Natural killer cell (primary cell): ENCODE measurements around the gene C5orf58. TPM values are rescaled to one million over a fixed set of nuclear protein-coding genes. Genes with fewer than 3 reads are reported as not detected.

Source experiments
- ATAC-seq, 3 donors: fragments of 150-1000 bp in 2 of 3; fragments of 200-7000 bp in 1 of 3; cut with Tn5 transposase; 1 replicate in 1 of 3; 2 replicates in 2 of 3; pipeline ENCODE4 v1.10.0; 2021; ENCODE audit warnings: mild to moderate bottlenecking in 2 of 3, moderate library complexity in 2 of 3
- DNase-seq, 2 donors: peaks; one replicate each; pipeline versions ENCODE4 v3.0.0 to v3.0.0-alpha.2; 2013 to 2021; ENCODE audit warnings: mixed read lengths in 1 of 2
- H3K27ac ChIP-seq: one replicate; pipeline ENCODE4 v1.5.1; 2013; ENCODE audit warnings: mild to moderate bottlenecking, low read length
- H3K27me3 ChIP-seq: one replicate; pipeline ENCODE4 v1.6.1; 2013; ENCODE audit warnings: low read length; ENCODE audit not compliant: control insufficient read depth, insufficient read depth
- H3K36me3 ChIP-seq: one replicate; pipeline ENCODE4 v1.6.1; 2013; ENCODE audit warnings: low read length; ENCODE audit not compliant: control insufficient read depth, insufficient read depth
- H3K4me1 ChIP-seq: one replicate; pipeline ENCODE4 v1.6.1; 2013; ENCODE audit warnings: low read length; ENCODE audit not compliant: control insufficient read depth, insufficient read depth
- H3K4me3 ChIP-seq: one replicate; pipeline ENCODE4 v1.5.1; 2013; ENCODE audit warnings: low read length
- H3K9me3 ChIP-seq: one replicate; pipeline ENCODE4 v1.6.1; 2013; ENCODE audit warnings: low read length; ENCODE audit not compliant: control insufficient read depth, insufficient read depth
- H3K27ac Mint-ChIP-seq, 2 donors: one replicate each; pipeline ENCODE4 v1.8.0; 2022; ENCODE audit warnings: mild to moderate bottlenecking in 2 of 2, mixed read lengths in 2 of 2, moderate library complexity in 1 of 2
- H3K27me3 Mint-ChIP-seq, 2 donors: one replicate each; pipeline ENCODE4 v1.8.0; 2022; ENCODE audit warnings: low read depth in 2 of 2, mixed read lengths in 2 of 2
- H3K36me3 Mint-ChIP-seq: one replicate; pipeline ENCODE4 v1.8.0; 2022; ENCODE audit warnings: mixed read lengths
- H3K4me1 Mint-ChIP-seq, 2 donors: one replicate each; pipeline ENCODE4 v1.8.0; 2022; ENCODE audit warnings: mixed read lengths in 2 of 2
- H3K4me3 Mint-ChIP-seq: one replicate; pipeline ENCODE4 v1.8.0; 2022; ENCODE audit warnings: mild to moderate bottlenecking, moderate library complexity, mixed read lengths
- H3K9me3 Mint-ChIP-seq, 2 donors: one replicate each; pipeline ENCODE4 v1.8.0; 2022; ENCODE audit warnings: mixed read lengths in 2 of 2
- WGBS: methylation state at CpG from one replicate; pipeline ENCODE4 v1.1.7; 2013; ENCODE audit warnings: missing lambda C conversion rate; ENCODE audit not compliant: insufficient coverage; 5-methylcytosine and 5-hydroxymethylcytosine counted together
- intact Hi-C: fragments of 100-400 bp; cut with micrococcal nuclease; formaldehyde crosslinking; loops from one replicate; pipeline ENCODE4 v1.14.2; 2022
- total RNA-seq, 4 donors: library from RNA; stranded (reverse); fragments of 120-200 nt in 1 of 4; gene quantifications; one replicate each; pipeline versions ENCODE4 v1.2.3 to v1.2.4, GENCODE V29; 2013 to 2022
- TF ChIP-seq, protein P1 (sequence below): fragments of 200-600 bp; IDR thresholded peaks from one replicate; pipeline ENCODE4 v1.8.0; 2022; ENCODE audit warnings: antibody characterized with exemption

Gene C5orf58
- total RNA-seq, 3 donors from 2014 or later (not counting 1 experiment from before 2014, with no cell fraction given): not detected

DNA sequence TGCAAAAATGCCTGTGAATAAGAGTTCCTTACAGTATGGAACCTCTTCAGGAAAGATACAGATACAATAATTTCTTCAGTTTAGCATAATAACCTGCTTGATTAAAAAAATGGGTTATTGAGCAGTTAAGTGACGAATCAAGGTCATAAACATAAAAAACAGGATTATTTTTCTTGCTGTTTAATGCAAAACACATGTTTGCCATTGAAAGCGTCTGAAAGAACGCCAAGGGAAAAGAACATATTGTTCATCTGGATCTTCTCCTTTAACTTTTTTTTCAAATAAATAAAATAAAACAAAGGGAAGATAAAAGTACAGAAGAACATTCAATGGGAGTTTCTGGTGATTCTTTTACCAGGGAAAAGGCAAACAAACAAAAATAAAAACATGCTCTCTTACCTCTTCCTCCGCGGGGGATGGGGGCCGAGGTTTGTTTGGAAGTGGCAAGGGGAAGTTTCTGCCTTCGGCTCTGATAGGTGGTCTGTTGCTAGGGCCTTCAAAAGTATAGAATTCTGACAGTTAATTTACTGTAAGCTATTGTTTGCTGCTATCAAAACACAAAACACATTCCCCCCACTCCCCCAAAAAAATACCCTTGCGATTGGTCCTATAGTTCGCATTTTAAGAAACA, 20.1 kb downstream of the C5orf58 start:
- H3K36me3 ChIP-seq: peaks cover 98% of the 10 kb centered on the region
- ATAC-seq (no peak), DNase-seq (no peak)
- peaks cover 13% of the 10 kb centered on the region for H3K4me1 ChIP-seq
- intact Hi-C loops: no loop called here
- peaks cover 55% of the 10 kb centered on the region for H3K36me3 Mint-ChIP-seq
- no peaks in the 10 kb centered on the region for H3K27me3 Mint-ChIP-seq
- H3K4me1 Mint-ChIP-seq: peaks cover 53 to 54% of the 10 kb centered on the region in 2 donors
- peak overlapping the region; percentile 73 to 84 for H3K27ac Mint-ChIP-seq
- H3K4me3 ChIP-seq: no peak overlapping the region
- H3K9me3 Mint-ChIP-seq: no peaks in the 10 kb centered on the region
- no peaks in the 10 kb centered on the region for H3K9me3 ChIP-seq
- no peak overlapping the region for H3K27ac ChIP-seq
- H3K4me3 Mint-ChIP-seq: no peak overlapping the region
- H3K27me3 ChIP-seq: no peaks in the 10 kb centered on the region
- 95% methylated on average over 5 of the region's 9 CpGs for WGBS
- TF ChIP-seq, protein P1, sequence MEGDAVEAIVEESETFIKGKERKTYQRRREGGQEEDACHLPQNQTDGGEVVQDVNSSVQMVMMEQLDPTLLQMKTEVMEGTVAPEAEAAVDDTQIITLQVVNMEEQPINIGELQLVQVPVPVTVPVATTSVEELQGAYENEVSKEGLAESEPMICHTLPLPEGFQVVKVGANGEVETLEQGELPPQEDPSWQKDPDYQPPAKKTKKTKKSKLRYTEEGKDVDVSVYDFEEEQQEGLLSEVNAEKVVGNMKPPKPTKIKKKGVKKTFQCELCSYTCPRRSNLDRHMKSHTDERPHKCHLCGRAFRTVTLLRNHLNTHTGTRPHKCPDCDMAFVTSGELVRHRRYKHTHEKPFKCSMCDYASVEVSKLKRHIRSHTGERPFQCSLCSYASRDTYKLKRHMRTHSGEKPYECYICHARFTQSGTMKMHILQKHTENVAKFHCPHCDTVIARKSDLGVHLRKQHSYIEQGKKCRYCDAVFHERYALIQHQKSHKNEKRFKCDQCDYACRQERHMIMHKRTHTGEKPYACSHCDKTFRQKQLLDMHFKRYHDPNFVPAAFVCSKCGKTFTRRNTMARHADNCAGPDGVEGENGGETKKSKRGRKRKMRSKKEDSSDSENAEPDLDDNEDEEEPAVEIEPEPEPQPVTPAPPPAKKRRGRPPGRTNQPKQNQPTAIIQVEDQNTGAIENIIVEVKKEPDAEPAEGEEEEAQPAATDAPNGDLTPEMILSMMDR: no peak

GRCh38 chr5:170254056-170254455, 21.3 kb downstream of the C5orf58 start:
- H3K36me3 ChIP-seq: peaks cover 98% of the 10 kb centered on the region
- H3K4me1 Mint-ChIP-seq: peaks cover 48 to 64% of the 10 kb centered on the region in 2 donors
- H3K4me3 Mint-ChIP-seq: no peak overlapping the region
- no peaks in the 10 kb centered on the region for H3K9me3 ChIP-seq
- no peaks in the 10 kb centered on the region for H3K9me3 Mint-ChIP-seq
- peaks cover 58% of the 10 kb centered on the region for H3K36me3 Mint-ChIP-seq
- no peak overlapping the region for H3K4me3 ChIP-seq
- ATAC-seq (peak; percentile 83 to 91 (median 85)), DNase-seq (peak in 1 of 2 donors; percentile 88)
- no peaks in the 10 kb centered on the region for H3K27me3 Mint-ChIP-seq
- peak overlapping the region; percentile 73 to 84 for H3K27ac Mint-ChIP-seq
- peaks cover 13% of the 10 kb centered on the region for H3K4me1 ChIP-seq
- TF ChIP-seq, protein P1: no peak
- intact Hi-C loops: loop anchor here (2.0 kb wide), 1 partner anchor 25 kb away; no protein-coding TSS in a partner anchor
- peak overlapping the region; percentile 54 for H3K27ac ChIP-seq
- H3K27me3 ChIP-seq: no peaks in the 10 kb centered on the region
- 42% methylated on average over 7 of the region's 8 CpGs for WGBS

GRCh38 chr5:170256571-170256970, 23.8 kb downstream of the C5orf58 start:
- peak overlapping the region; percentile 84 to 88 for H3K27ac Mint-ChIP-seq
- no peak overlapping the region for H3K27ac ChIP-seq
- peaks cover 99% of the 10 kb centered on the region for H3K36me3 ChIP-seq
- no peaks in the 10 kb centered on the region for H3K9me3 Mint-ChIP-seq
- no peak overlapping the region for H3K4me3 ChIP-seq
- intact Hi-C loops: no loop called here
- peaks cover 17% of the 10 kb centered on the region for H3K4me1 ChIP-seq
- peaks cover 56 to 72% of the 10 kb centered on the region in 2 donors for H3K4me1 Mint-ChIP-seq
- no peak overlapping the region for H3K4me3 Mint-ChIP-seq
- TF ChIP-seq, protein P1: no peak
- no peaks in the 10 kb centered on the region for H3K9me3 ChIP-seq
- peaks cover 66% of the 10 kb centered on the region for H3K36me3 Mint-ChIP-seq
- H3K27me3 Mint-ChIP-seq: no peaks in the 10 kb centered on the region
- 100% methylated on average over 1 of the region's 1 CpG for WGBS
- H3K27me3 ChIP-seq: no peaks in the 10 kb centered on the region
- no peak for DNase-seq
- ATAC-seq: no peak

DNA sequence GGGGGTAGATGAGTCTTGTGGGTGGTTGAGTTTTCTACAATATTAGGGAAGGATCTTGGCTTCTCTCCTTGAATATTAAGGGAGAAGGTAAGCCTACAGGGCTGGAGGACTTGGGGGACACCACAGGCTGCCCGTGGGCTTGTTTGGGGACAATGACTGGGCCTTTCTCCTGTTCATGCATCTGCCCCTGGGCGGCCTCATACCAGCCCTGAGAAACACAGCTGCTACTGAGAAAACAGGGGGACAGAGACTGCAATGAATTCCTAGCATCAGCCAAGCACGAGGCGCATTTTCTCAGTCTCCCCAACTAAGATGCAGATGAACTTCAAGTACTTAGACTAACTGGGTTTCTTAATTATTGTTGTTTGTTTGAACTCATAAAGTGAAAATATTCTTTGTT, 24.6 kb downstream of the C5orf58 start:
- Histone ChIP-seq H3K27ac (no peak overlapping the region), H3K4me3 (no peak overlapping the region), H3K9me3 (no peaks in the 10 kb centered on the region), H3K36me3 (peaks cover 99% of the 10 kb centered on the region), H3K4me1 (peaks cover 25% of the 10 kb centered on the region), H3K27me3 (no peaks in the 10 kb centered on the region)
- no peak overlapping the region for H3K4me3 Mint-ChIP-seq
- H3K36me3 Mint-ChIP-seq: peaks cover 66% of the 10 kb centered on the region
- peaks cover 64 to 78% of the 10 kb centered on the region in 2 donors for H3K4me1 Mint-ChIP-seq
- intact Hi-C loops: no loop called here
- no peaks in the 10 kb centered on the region for H3K27me3 Mint-ChIP-seq
- TF ChIP-seq, protein P1: no peak
- H3K27ac Mint-ChIP-seq: peak overlapping the region; percentile 84 to 88
- 96% methylated on average over 3 of the region's 4 CpGs for WGBS
- no peak for DNase-seq
- no peak for ATAC-seq
- no peaks in the 10 kb centered on the region for H3K9me3 Mint-ChIP-seq
